ENCODE measurements around the gene TRAF7. TPM values are rescaled to one million over a fixed set of nuclear protein-coding genes. Genes with fewer than 3 reads are reported as not detected.

Gene TRAF7
- total RNA-seq, 1 donor from 2014 or later, result 83.9 TPM

DNA sequence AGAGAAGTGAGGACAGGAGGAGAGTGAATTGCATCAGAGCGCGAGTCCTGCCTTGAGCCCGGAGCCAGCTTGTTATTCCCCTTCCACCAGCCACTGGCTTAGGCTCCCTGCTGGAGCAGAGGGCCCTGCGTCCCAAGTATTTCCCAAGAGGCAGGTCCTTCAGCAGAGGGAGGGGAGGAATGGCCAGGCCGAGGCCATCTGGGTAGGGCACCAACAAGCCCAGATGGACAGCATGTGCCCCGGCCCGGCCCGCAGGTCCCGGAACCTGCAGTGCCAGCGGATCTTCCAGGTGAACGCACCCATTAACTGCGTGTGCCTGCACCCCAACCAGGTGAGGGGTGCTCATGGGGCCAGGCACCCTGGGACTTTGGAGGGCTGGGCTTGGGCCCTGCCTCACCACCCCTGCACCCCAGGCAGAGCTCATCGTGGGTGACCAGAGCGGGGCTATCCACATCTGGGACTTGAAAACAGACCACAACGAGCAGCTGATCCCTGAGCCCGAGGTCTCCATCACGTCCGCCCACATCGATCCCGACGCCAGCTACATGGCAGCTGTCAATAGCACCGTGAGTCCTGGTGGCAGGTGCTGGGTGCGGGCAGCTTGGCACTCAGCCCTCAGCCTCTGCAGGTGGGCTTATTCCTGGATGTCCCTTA is 51.3 kb downstream of the TRAF7 start:
- Histone ChIP-seq H3K36me3 (ENCODE audit: control insufficient read depth, insufficient read depth, low read length) (peaks cover under 1% of the 10 kb centered on the region), H3K27me3 (ENCODE audit: control insufficient read depth, insufficient read depth, low read length) (no peaks in the 10 kb centered on the region), H3K4me3 (ENCODE audit: low read depth, low read length) (no peak overlapping the region)
- TF ChIP-seq, protein P1, sequence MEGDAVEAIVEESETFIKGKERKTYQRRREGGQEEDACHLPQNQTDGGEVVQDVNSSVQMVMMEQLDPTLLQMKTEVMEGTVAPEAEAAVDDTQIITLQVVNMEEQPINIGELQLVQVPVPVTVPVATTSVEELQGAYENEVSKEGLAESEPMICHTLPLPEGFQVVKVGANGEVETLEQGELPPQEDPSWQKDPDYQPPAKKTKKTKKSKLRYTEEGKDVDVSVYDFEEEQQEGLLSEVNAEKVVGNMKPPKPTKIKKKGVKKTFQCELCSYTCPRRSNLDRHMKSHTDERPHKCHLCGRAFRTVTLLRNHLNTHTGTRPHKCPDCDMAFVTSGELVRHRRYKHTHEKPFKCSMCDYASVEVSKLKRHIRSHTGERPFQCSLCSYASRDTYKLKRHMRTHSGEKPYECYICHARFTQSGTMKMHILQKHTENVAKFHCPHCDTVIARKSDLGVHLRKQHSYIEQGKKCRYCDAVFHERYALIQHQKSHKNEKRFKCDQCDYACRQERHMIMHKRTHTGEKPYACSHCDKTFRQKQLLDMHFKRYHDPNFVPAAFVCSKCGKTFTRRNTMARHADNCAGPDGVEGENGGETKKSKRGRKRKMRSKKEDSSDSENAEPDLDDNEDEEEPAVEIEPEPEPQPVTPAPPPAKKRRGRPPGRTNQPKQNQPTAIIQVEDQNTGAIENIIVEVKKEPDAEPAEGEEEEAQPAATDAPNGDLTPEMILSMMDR (IDR thresholded peaks at IDR 0.05; ENCODE audit: insufficient read depth, low read length, poor library complexity, severe bottlenecking), result no peak
- no peak for DNase-seq (ENCODE audit: low read depth)

DNA sequence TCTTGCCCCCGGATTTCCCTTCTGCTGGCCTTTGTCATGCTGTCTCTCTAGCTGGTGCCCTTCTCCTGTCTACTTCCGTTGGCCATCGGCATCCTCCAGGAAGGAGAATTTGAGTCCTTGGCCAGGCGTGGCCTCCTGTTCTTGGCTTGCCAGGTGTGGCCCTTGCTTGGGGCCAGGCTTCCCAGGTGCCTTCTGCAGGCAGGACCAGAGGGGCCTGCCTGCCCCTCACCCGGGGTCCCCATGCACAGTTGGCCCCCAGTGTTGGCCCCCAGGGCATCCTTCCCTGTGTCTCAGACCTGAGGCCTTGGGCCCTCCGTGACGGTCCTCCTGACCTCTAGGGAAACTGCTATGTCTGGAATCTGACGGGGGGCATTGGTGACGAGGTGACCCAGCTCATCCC is 52.3 kb downstream of the TRAF7 start:
- Histone ChIP-seq H3K4me3 (ENCODE audit: low read depth, low read length) (no peak overlapping the region), H3K36me3 (ENCODE audit: control insufficient read depth, insufficient read depth, low read length) (peaks cover 5% of the 10 kb centered on the region), H3K27me3 (ENCODE audit: control insufficient read depth, insufficient read depth, low read length) (no peaks in the 10 kb centered on the region)
- TF ChIP-seq, protein P1 (IDR thresholded peaks at IDR 0.05; ENCODE audit: insufficient read depth, low read length, poor library complexity, severe bottlenecking), result no peak
- no peak for DNase-seq (ENCODE audit: low read depth)

DNA sequence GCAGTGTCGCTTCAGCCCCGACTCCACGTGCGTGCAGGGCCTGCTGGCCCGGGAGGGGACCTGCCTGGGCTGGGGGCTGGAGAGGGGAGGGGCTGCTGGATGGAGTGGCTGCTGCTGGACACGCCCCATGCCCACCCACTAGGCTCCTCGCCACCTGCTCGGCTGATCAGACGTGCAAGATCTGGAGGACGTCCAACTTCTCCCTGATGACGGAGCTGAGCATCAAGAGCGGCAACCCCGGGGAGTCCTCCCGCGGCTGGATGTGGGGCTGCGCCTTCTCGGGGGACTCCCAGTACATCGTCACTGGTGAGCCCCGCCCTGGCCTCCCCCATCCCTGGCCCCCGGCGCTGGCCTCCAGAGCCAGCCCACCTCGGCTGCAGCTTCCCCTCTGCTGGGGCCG is 52.7 kb downstream of the TRAF7 start:
- Histone ChIP-seq H3K36me3 (ENCODE audit: control insufficient read depth, insufficient read depth, low read length) (peaks cover 5% of the 10 kb centered on the region), H3K27me3 (ENCODE audit: control insufficient read depth, insufficient read depth, low read length) (no peaks in the 10 kb centered on the region), H3K4me3 (ENCODE audit: low read depth, low read length) (no peak overlapping the region)
- TF ChIP-seq, protein P1 (IDR thresholded peaks at IDR 0.05; ENCODE audit: insufficient read depth, low read length, poor library complexity, severe bottlenecking), result no peak
- DNase-seq (ENCODE audit: low read depth), result no peak

DNA sequence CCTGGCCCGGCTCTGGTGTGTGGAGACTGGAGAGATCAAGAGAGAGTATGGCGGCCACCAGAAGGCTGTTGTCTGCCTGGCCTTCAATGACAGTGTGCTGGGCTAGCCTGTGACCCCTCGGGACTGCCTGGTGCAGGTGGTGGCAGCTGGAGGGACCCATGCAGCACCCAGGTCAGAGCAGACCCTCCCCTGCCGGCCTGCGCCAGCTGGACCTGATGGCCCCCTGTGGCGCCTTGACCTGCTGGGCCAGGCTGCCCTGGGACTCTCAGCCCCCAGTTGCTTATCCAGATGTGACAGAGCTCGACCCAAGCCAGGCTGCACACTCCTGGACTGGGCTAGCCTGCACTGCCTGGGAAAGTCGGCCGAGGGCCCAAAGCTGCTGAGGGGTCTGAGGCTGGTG is 53.2 kb downstream of the TRAF7 start:
- Histone ChIP-seq H3K36me3 (ENCODE audit: control insufficient read depth, insufficient read depth, low read length) (peaks cover 5% of the 10 kb centered on the region), H3K4me3 (ENCODE audit: low read depth, low read length) (no peak overlapping the region), H3K27me3 (ENCODE audit: control insufficient read depth, insufficient read depth, low read length) (no peaks in the 10 kb centered on the region)
- TF ChIP-seq, protein P1 (IDR thresholded peaks at IDR 0.05; ENCODE audit: insufficient read depth, low read length, poor library complexity, severe bottlenecking), result no peak
- DNase-seq (ENCODE audit: low read depth), result no peak

DNA sequence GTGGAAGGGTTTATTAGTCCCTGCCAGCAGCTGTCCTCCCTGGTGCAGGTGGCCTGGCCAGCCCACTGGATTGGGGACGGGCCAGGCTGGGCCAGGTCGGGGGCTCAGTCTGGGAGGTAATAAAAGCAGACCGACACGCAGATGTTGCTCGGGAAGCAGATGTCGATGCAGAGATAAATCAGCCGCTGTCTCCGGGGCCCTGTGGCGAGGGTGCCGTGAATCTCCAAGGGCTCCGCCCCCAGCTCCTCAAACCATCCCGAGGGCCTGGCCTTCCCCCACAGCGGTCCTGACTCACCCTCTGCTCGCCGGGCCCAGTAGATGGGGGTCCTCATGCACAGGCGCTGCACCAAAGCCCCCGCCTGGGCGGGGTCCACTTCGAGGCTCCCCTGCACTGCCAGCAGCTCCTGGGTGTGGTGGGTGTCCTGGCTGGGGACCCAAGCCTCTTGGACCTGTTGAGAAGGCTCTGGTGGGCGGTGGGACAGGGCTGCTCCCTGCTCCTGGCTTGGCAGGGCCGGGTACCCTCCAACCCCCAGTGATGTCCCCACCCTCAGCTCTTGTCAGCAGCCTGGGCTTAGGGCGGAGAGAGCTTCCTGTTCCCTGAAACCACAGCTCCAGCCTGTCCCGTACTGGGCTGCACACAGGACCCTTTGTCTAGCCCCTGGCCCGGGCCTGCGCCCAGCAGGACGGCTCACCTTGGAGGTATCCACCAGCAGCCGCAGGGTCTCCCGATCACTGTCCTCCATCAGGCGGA is 53.9 kb downstream of the TRAF7 start:
- H3K4me3 ChIP-seq (ENCODE audit: low read depth, low read length), result no peak overlapping the region
- H3K27me3 ChIP-seq (ENCODE audit: control insufficient read depth, insufficient read depth, low read length), result no peaks in the 10 kb centered on the region
- peaks cover 5% of the 10 kb centered on the region for H3K36me3 ChIP-seq (ENCODE audit: control insufficient read depth, insufficient read depth, low read length)
- TF ChIP-seq, protein P1 (IDR thresholded peaks at IDR 0.05; ENCODE audit: insufficient read depth, low read length, poor library complexity, severe bottlenecking), result no peak
- no peak for DNase-seq (ENCODE audit: low read depth)

All from kidney epithelial cell (primary cell).